Ectodermal cell (in vitro differentiated cells): ENCODE data around the gene TUBA4A.
"Not testable (repeated sequence)": the region's sequence is repeated elsewhere in the genome, so short reads cannot be mapped to it uniquely, and the experiment has no call there.

Source experiments
- H3K27ac ChIP-seq: 2 replicates; pipeline ENCODE4 v1.7.0; 2013; ENCODE audit warnings: mild to moderate bottlenecking, low read depth, low read length; ENCODE audit not compliant: insufficient read depth, poor library complexity, severe bottlenecking
- H3K27me3 ChIP-seq: 2 replicates; pipeline ENCODE4 v1.7.0; 2013; ENCODE audit warnings: mild to moderate bottlenecking, low read length; ENCODE audit not compliant: insufficient read depth, control insufficient read depth, poor library complexity, severe bottlenecking
- H3K36me3 ChIP-seq: one replicate; pipeline ENCODE4 v1.7.0; 2013; ENCODE audit warnings: low read length; ENCODE audit not compliant: control insufficient read depth, insufficient read depth
- H3K4me1 ChIP-seq: one replicate; pipeline ENCODE4 v1.7.0; 2013; ENCODE audit warnings: low read length; ENCODE audit not compliant: control insufficient read depth, insufficient read depth
- H3K4me3 ChIP-seq: 2 replicates; pipeline ENCODE4 v1.7.0; 2013; ENCODE audit warnings: low read depth, low read length, control low read depth; ENCODE audit not compliant: insufficient read depth
- H3K9me3 ChIP-seq: 2 replicates; pipeline ENCODE4 v1.7.0; 2013; ENCODE audit warnings: mild to moderate bottlenecking, low read length, moderate library complexity; ENCODE audit not compliant: control insufficient read depth
- WGBS, 2 experiments: methylation state at CpG; one replicate each; pipeline ENCODE4 v1.1.7; 2013; ENCODE audit warnings: missing lambda C conversion rate in 2 of 2; 5-methylcytosine and 5-hydroxymethylcytosine counted together

The TUBA4A gene

GRCh38 chr2:219269362-219270054 is 15.8 kb upstream of the TUBA4A start:
- WGBS, 2 experiments, result 87 to 89% methylated on average over 8 of the region's 8 CpGs

GRCh38 chr2:219268294-219268693 is 14.6 kb upstream of the TUBA4A start:
- 86 to 90% methylated on average over 2 of the region's 2 CpGs for WGBS, 2 experiments
- H3K36me3 ChIP-seq, result no peaks in the 10 kb centered on the region
- no peaks in the 10 kb centered on the region for H3K9me3 ChIP-seq
- H3K4me1 ChIP-seq, result peaks cover 4% of the 10 kb centered on the region
- peaks cover 5% of the 10 kb centered on the region for H3K27me3 ChIP-seq
- no peak overlapping the region for H3K4me3 ChIP-seq
- H3K27ac ChIP-seq, result no peak overlapping the region

More at GRCh38 chr2:219269362-219270054, 15.8 kb upstream of the TUBA4A start:
- peaks cover 5% of the 10 kb centered on the region for H3K27me3 ChIP-seq
- peaks cover 4% of the 10 kb centered on the region for H3K4me1 ChIP-seq
- no peaks in the 10 kb centered on the region for H3K36me3 ChIP-seq
- H3K9me3 ChIP-seq, result no peaks in the 10 kb centered on the region
- H3K27ac ChIP-seq, result no peak overlapping the region
- no peak overlapping the region for H3K4me3 ChIP-seq

GRCh38 chr2:219266886-219267285 is 13.2 kb upstream of the TUBA4A start:
- WGBS, 2 experiments, result 87 to 90% methylated on average over 1 of the region's 1 CpG
- Histone ChIP-seq H3K4me1 (peaks cover 4% of the 10 kb centered on the region), H3K36me3 (no peaks in the 10 kb centered on the region), H3K27me3 (peaks cover 9% of the 10 kb centered on the region), H3K9me3 (no peaks in the 10 kb centered on the region), H3K4me3 (no peak overlapping the region), H3K27ac (no peak overlapping the region)

GRCh38 chr2:219266232-219266631 is 12.5 kb upstream of the TUBA4A start:
- peaks cover 15% of the 10 kb centered on the region for H3K27me3 ChIP-seq
- WGBS, 2 experiments, result 37 to 49% methylated on average over 5 of the region's 5 CpGs
- H3K4me1 ChIP-seq, result peaks cover 4% of the 10 kb centered on the region
- H3K4me3 ChIP-seq, result no peak overlapping the region
- no peaks in the 10 kb centered on the region for H3K36me3 ChIP-seq
- no peaks in the 10 kb centered on the region for H3K9me3 ChIP-seq
- no peak overlapping the region for H3K27ac ChIP-seq

- H3K27me3 ChIP-seq, result peaks cover 35% of the 10 kb centered on the region
Observed at GRCh38 chr2:219261024-219261855, 7.5 kb upstream of the TUBA4A start.

GRCh38 chr2:219258942-219259341 is 5.2 kb upstream of the TUBA4A start:
- not testable (repeated sequence) for H3K4me1 ChIP-seq, H3K36me3 ChIP-seq, H3K4me3 ChIP-seq, H3K9me3 ChIP-seq, H3K27ac ChIP-seq
- peaks cover 58% of the 10 kb centered on the region for H3K27me3 ChIP-seq
- 86 to 93% methylated on average over 9 of the region's 10 CpGs for WGBS, 2 experiments

More at GRCh38 chr2:219261024-219261855, 7.5 kb upstream of the TUBA4A start:
- Histone ChIP-seq H3K4me3 (no peak overlapping the region), H3K9me3 (no peaks in the 10 kb centered on the region), H3K27ac (no peak overlapping the region), H3K4me1 (peaks cover 1% of the 10 kb centered on the region), H3K36me3 (no peaks in the 10 kb centered on the region)
- WGBS, 2 experiments, result 86 to 89% methylated on average over 5 of the region's 5 CpGs

GRCh38 chr2:219254590-219255201 is 978 bp upstream of the TUBA4A start:
- H3K36me3 ChIP-seq, result no peaks in the 10 kb centered on the region
- H3K27me3 ChIP-seq, result peaks cover 73% of the 10 kb centered on the region
- 30 to 32% methylated on average over 12 of the region's 12 CpGs for WGBS, 2 experiments
- H3K27ac ChIP-seq, result no peak overlapping the region
- peak overlapping the region; percentile 6 for H3K4me3 ChIP-seq
- peaks cover 14% of the 10 kb centered on the region for H3K4me1 ChIP-seq
- no peaks in the 10 kb centered on the region for H3K9me3 ChIP-seq

- peak within 1 kb of the TSS; percentile 20 for H3K4me3 ChIP-seq
Observed at GRCh38 chr2:219252900-219253752, 592 bp downstream of the TUBA4A start, which contains the start of gene TUBA4B. Gene TUBA4B (plus strand): TSS chr2:219253243. CDS start chr2:219253408, 165 bp downstream.

GRCh38 chr2:219252570-219252899 is 1.2 kb downstream of the TUBA4A start:
- Histone ChIP-seq H3K9me3 (no peaks in the 10 kb centered on the region), H3K4me1 (peaks cover 14% of the 10 kb centered on the region), H3K4me3 (no peak overlapping the region), H3K27ac (no peak overlapping the region), H3K36me3 (no peaks in the 10 kb centered on the region), H3K27me3 (peaks cover 62% of the 10 kb centered on the region)
- 7% methylated on average over 9 of the region's 9 CpGs for WGBS, 2 experiments

More at GRCh38 chr2:219252900-219253752, 592 bp downstream of the TUBA4A start, which contains the start of gene TUBA4B:
- peaks cover 14% of the 10 kb centered on the region for H3K4me1 ChIP-seq
- WGBS, 2 experiments, result 1 to 2% methylated on average over 49 of the region's 49 CpGs
- no peak within 1 kb of the TSS for H3K27ac ChIP-seq
- H3K9me3 ChIP-seq, result no peaks in the 10 kb centered on the region
- no peaks in the 10 kb centered on the region for H3K36me3 ChIP-seq
- H3K27me3 ChIP-seq, result peaks cover 62% of the 10 kb centered on the region
